ENCODE data around the gene ABCE1.

DNA sequence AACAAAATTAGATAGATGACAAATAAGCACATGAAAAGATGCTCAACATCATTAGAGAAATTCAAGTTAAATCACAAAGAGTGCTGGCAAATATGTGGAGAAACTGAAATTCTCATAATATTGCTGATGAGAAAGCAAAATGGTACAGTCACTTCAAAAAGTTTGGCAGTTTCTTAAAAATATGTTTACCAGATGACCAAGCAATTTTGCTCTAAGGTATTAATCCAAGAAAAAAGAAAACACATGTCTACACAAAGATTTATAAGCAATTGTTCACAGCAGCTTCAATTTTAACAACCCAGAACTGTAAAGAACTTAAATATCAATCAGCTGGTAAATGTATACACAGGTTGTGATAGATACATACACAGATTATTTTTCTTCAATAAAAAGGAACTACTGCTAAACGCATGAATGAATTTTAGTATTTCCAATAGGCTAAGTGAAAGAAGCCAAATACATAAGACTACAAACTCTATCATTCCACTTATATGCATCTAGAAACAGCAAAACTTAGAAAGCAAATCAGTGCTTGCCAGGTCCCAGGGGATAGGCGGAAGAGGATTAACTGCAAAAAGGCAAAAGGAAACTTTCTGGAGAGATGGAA, 70.6 kb downstream of the ABCE1 start:
- TF ChIP-seq NFE2L2 (conservative IDR thresholded peaks at IDR 0.05; ENCODE audit: low read length), result no peak
- TF ChIP-seq, protein P1, sequence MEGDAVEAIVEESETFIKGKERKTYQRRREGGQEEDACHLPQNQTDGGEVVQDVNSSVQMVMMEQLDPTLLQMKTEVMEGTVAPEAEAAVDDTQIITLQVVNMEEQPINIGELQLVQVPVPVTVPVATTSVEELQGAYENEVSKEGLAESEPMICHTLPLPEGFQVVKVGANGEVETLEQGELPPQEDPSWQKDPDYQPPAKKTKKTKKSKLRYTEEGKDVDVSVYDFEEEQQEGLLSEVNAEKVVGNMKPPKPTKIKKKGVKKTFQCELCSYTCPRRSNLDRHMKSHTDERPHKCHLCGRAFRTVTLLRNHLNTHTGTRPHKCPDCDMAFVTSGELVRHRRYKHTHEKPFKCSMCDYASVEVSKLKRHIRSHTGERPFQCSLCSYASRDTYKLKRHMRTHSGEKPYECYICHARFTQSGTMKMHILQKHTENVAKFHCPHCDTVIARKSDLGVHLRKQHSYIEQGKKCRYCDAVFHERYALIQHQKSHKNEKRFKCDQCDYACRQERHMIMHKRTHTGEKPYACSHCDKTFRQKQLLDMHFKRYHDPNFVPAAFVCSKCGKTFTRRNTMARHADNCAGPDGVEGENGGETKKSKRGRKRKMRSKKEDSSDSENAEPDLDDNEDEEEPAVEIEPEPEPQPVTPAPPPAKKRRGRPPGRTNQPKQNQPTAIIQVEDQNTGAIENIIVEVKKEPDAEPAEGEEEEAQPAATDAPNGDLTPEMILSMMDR (IDR thresholded peaks at IDR 0.05), result no peak
- TF ChIP-seq, protein P2, sequence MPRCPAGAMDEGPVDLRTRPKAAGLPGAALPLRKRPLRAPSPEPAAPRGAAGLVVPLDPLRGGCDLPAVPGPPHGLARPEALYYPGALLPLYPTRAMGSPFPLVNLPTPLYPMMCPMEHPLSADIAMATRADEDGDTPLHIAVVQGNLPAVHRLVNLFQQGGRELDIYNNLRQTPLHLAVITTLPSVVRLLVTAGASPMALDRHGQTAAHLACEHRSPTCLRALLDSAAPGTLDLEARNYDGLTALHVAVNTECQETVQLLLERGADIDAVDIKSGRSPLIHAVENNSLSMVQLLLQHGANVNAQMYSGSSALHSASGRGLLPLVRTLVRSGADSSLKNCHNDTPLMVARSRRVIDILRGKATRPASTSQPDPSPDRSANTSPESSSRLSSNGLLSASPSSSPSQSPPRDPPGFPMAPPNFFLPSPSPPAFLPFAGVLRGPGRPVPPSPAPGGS (IDR thresholded peaks at IDR 0.05), result no peak
- TF ChIP-seq POLR2A (IDR thresholded peaks at IDR 0.05; ENCODE audit: low read length), result no peak
- no peak for TF ChIP-seq CEBPB (IDR thresholded peaks at IDR 0.05)
- no peak for TF ChIP-seq MAZ (IDR thresholded peaks at IDR 0.05; ENCODE audit: borderline replicate concordance, low read depth, low read length)
- no peak for TF ChIP-seq ZFP36 (IDR thresholded peaks at IDR 0.05; ENCODE audit: borderline replicate concordance, partially characterized antibody)
- no peak for TF ChIP-seq CHD2 (IDR thresholded peaks at IDR 0.05; ENCODE audit: low read length, partially characterized antibody)
- TF ChIP-seq CHD4 (IDR thresholded peaks at IDR 0.05; ENCODE audit: borderline replicate concordance), result no peak
- TF ChIP-seq, protein P3, sequence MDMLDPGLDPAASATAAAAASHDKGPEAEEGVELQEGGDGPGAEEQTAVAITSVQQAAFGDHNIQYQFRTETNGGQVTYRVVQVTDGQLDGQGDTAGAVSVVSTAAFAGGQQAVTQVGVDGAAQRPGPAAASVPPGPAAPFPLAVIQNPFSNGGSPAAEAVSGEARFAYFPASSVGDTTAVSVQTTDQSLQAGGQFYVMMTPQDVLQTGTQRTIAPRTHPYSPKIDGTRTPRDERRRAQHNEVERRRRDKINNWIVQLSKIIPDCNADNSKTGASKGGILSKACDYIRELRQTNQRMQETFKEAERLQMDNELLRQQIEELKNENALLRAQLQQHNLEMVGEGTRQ (IDR thresholded peaks at IDR 0.05), result no peak
- TF ChIP-seq RNF2 (IDR thresholded peaks at IDR 0.05; ENCODE audit: borderline replicate concordance, low read depth), result no peak
- TF ChIP-seq, protein P4, sequence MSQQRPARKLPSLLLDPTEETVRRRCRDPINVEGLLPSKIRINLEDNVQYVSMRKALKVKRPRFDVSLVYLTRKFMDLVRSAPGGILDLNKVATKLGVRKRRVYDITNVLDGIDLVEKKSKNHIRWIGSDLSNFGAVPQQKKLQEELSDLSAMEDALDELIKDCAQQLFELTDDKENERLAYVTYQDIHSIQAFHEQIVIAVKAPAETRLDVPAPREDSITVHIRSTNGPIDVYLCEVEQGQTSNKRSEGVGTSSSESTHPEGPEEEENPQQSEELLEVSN (IDR thresholded peaks at IDR 0.05; ENCODE audit: borderline replicate concordance, low read depth), result no peak

All from A549 (cell line).